Thyroid gland (tissue), 4 donors: ENCODE data around the gene STK36.

Experiments used
- POLR2A ChIP-seq, 2 donors: fragments of 450-650 bp; IDR thresholded peaks; one replicate each; pipeline ENCODE4 v1.6.1; 2017; ENCODE audit warnings: antibody characterized with exemption in 2 of 2, mild to moderate bottlenecking in 2 of 2, moderate library complexity in 1 of 2
- TF ChIP-seq, protein P1 (sequence below), 6 experiments: fragments of 200-600 bp in 3 of 6; fragments of 450-650 bp in 3 of 6; sonication (generic) in 3 of 6; IDR thresholded peaks; one replicate each; pipeline ENCODE4 v1.5.1; 2016 to 2019; ENCODE audit warnings: antibody characterized with exemption in 6 of 6, mild to moderate bottlenecking in 2 of 6, inconsistent platforms in 1 of 6, moderate library complexity in 1 of 6

DNA sequence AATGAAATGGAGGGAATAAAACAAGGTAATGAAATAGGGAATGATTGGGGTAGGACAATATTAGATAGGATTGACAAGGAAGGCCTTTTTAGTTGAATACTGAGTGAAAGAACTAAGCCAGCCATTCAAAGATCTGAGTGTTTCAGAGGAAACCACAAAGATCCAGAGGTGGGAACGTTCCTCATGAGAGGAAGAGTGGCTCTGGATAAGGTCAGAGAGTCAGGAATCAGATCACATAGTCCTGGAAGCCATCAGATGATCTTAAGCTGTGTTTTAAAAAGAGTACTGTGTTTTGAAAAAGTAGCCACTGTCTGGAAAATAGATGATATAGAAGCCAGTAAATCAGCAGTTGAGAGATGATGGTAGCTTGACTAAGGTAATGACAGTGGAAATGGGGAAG is 50.5 kb downstream of the STK36 start:
- TF ChIP-seq, protein P1, sequence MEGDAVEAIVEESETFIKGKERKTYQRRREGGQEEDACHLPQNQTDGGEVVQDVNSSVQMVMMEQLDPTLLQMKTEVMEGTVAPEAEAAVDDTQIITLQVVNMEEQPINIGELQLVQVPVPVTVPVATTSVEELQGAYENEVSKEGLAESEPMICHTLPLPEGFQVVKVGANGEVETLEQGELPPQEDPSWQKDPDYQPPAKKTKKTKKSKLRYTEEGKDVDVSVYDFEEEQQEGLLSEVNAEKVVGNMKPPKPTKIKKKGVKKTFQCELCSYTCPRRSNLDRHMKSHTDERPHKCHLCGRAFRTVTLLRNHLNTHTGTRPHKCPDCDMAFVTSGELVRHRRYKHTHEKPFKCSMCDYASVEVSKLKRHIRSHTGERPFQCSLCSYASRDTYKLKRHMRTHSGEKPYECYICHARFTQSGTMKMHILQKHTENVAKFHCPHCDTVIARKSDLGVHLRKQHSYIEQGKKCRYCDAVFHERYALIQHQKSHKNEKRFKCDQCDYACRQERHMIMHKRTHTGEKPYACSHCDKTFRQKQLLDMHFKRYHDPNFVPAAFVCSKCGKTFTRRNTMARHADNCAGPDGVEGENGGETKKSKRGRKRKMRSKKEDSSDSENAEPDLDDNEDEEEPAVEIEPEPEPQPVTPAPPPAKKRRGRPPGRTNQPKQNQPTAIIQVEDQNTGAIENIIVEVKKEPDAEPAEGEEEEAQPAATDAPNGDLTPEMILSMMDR (IDR thresholded peaks at IDR 0.05): no peak
- TF ChIP-seq POLR2A (IDR thresholded peaks at IDR 0.05): no peak
